A549 treated with DMSO at 1 μM for 4 hours (cell line): ENCODE measurements around the gene FARSA. TPM values are rescaled to one million over a fixed set of nuclear protein-coding genes. Genes with fewer than 3 reads are reported as not detected.

Source experiments
- total RNA-seq: library from RNA; stranded (reverse); fragments of 200-300 nt; extraction: Qiagen RNA extraction; gene quantifications from 5 replicates; pipeline ENCODE4 v1.2.3, GENCODE V29; 2022; ENCODE audit warnings: low read depth

Gene FARSA
- 68.3 to 85.5 TPM (median 73.0 TPM) in 5 replicates for total RNA-seq

DNA sequence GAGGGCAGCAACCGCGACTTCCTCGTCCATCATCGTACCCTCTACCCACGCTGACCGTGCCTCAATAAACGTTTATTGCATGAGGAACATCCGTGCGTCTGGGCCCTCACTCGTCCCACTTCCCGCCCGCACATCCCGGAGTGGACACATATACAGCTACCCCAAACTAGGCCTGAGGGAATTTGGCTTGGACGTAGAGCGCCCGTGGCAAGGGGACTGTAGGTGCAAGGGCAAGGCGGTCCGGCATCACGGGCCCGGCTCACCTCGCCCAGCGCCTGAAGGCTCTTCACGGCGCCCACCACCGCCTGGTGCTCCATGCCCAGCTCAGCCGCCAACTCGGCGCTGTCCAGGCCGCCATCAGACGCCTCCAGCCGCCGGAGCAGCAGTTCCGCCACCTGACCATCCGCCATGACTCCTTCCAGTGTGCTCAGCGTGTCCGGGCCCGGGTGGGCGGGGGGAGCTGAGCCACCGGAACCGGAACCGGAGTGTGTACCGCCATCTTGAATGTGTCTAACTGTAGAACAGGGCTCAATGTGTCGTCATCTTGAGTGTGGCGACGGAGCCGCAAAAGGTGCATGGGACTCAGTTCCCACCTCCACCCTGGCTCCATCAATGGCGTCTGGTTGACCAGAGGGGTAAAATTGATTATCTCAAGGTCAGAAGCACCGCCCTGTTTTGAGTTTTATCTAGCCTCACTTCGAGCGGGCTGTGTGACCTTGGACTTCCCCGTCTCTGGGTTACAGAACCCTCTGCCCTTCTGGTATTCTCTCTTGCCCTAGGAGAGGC is at the start of gene FARSA:
Gene FARSA, minus strand, starts transcription at position 425 of the 786 bp plus-strand sequence. Its CDS starts 15 bp downstream, at position 410.

DNA sequence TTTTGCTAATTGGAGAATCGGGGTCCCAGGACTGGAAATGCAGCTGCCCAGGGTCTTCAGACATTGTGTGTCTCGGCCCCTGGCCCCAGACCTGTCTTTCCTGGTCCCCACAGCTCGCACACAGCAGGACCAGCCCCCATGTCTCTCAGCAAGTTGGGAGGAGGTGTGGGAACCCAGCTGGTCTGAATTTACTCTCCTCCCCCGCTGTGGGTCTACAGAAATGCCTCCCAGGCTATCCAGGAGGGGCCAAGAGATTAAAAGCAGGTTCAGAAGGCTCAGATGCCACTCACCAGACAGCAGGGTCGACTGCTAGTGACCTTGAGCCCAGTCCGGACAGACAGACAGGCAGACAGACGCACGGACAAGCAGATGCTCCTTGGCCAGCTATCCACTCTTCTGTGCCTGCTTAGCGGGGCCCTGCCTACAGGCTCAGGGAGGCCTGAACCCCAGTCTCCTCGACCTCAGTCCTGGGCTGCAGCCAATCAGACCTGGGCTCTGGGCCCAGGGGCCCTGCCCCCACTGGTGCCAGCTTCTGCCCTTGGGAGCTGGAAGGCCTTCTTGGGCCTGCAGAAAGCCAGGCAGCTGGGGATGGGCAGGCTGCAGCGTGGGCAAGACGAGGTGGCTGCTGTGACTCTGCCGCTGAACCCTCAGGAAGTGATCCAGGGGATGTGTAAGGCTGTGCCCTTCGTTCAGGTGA is 35.9 kb upstream of the FARSA start, which contains the start of gene DAND5:
Gene DAND5, plus strand, starts transcription at position 285 of the 697 bp plus-strand sequence. Its CDS starts 85 bp downstream, at position 370.

DNA sequence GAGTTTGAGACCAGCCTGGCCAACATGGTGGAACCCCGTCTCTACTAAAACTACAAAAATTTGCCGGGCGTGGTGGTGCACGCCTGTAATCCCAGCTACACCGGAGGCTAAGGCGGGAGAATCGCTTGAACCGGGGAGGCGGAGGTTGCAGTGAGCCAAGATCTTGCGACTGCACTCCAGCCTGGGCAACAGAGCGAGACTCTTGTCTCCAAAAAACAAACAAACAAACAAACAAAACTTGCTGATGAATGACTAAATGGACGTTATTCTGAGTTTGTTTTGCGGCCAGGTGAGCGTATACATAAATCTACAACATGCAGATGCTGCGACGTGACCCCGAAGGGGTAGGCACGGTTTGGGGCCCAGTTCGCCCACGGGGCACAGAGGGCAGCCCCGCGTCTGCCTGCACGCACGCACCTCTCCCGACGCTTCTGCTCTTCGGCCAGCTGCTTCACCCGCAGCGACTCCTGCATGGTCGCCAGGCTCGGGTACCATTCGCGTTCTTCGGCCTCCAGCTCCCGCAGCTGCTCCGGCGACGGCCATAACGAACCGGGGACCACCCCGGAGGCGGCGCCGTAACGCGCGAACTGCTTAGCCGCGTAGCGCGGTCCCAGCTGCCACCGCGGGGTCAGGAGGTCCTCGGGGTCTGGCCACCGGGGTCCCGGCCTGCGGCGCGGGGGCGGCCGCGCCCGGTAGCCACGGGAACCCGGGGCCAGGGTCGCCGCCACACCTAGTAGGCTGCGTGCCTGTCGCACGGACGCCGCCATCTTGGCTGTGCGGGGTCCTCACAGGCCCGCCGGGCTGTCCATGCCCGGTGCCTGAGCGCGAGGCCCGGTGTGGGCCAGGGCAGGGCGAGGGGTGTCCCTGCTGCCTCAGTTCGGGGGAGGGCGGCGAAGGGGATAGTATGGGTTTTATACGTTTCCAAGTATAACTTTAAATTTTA is 23.2 kb upstream of the FARSA start, which contains the start of gene GADD45GIP1:
Gene GADD45GIP1, minus strand, starts transcription at position 778 of the 943 bp plus-strand sequence. Its CDS starts 11 bp downstream, at position 767.

DNA sequence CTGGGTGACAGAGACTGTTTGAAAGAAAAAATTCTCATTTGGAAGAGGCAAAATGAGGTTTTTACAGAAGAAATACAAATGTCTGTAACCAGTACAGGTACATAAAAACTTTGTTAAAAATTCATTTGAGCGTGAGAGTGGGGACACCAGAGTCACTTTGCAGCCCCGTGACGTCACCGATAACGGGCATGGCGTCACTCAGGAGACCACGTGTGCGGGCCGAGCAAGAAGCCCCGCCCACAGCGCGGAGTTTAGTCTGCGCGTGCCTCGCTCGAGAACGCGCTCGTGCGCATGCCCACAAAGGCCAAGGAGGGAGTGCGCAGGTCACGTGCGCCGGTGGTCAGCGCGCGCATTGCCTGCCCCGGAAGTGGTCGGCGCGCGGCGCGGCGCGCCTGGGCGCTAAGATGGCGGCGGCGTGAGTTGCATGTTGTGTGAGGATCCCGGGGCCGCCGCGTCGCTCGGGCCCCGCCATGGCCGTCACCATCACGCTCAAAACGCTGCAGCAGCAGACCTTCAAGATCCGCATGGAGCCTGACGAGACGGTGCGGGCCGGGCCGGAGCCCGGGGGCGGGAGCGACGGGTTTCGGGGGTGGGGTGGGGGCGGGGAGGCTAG is 12.1 kb upstream of the FARSA start, which contains the start of gene RAD23A:
Gene RAD23A, plus strand, starts transcription at position 384 of the 613 bp plus-strand sequence. Its CDS starts 87 bp downstream, at position 471.

DNA sequence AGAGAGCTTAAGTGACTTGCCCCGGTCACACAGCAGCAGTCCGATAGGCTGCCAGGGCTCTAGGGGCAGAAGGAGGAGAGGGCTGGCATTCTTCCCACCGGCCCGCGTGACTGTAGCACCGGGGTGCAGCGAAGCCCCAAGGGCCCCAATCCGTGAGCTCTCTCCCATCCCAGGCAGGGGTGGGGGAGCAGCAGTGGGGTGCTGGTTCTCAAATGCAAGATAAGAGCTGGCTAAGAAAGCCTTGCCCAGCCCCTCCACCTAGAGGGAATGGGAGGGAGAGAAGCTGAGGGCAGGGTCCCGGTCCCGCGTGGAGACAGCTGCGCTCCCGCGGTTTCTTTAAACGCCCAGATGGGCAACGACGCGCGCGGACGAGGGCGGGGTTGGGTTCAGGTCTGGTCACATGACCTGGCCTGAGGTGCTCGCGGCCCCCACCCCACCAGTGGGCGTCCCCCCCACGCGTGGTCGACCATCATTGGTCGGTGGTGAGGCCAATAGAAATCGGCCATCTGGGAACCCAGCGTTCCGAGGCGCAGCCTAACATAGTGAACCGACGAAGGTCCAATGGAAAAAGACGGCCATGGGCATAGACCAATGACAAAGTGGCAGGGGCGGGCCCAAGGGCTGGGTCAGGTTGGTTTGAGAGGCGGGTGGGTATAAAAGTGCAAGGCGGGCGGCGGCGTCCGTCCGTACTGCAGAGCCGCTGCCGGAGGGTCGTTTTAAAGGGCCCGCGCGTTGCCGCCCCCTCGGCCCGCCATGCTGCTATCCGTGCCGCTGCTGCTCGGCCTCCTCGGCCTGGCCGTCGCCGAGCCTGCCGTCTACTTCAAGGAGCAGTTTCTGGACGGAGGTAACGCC is 4.6 kb upstream of the FARSA start, which contains the start of gene CALR:
Gene CALR, plus strand, starts transcription at position 683 of the 852 bp plus-strand sequence. Its CDS starts 71 bp downstream, at position 754.

DNA sequence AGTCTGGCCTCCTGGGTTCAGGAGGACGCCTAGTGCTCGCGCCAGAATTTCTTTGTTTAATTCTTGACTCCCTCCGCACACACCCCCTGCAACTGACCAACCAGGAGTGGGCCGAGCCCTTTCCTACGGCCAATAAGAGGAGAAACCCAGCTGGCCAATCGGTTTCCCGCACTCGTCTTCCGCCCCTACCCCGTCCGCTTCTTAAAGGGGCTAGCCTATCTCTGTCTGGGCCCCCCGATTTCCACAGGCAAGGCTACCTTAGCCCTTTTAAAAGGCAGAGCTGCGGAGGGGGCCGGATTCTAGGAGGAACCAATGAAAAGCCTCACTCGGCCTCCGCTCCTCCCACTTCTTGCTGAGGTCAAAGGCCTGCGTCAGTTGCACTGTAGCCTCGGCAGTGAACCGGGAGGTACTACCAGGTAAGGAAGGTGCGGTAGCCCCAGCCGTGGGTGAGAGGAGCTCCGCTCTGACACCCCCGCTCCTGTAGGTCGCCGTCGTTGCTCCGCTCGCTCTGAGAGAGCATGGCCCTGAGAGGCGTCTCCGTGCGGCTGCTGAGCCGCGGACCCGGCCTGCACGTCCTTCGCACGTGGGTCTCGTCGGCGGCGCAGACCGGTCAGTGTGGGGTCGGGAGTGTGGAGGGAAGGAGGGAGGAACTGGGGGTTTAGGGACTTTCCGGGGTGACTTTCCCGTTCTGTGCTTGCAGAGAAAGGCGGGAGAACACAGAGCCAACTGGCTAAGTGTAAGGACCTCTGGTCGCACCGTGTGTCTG is 42.5 kb downstream of the FARSA start, which contains the start of gene GCDH:
Gene GCDH, plus strand, starts transcription at position 374 of the 766 bp plus-strand sequence. Its CDS starts 145 bp downstream, at position 519.

DNA sequence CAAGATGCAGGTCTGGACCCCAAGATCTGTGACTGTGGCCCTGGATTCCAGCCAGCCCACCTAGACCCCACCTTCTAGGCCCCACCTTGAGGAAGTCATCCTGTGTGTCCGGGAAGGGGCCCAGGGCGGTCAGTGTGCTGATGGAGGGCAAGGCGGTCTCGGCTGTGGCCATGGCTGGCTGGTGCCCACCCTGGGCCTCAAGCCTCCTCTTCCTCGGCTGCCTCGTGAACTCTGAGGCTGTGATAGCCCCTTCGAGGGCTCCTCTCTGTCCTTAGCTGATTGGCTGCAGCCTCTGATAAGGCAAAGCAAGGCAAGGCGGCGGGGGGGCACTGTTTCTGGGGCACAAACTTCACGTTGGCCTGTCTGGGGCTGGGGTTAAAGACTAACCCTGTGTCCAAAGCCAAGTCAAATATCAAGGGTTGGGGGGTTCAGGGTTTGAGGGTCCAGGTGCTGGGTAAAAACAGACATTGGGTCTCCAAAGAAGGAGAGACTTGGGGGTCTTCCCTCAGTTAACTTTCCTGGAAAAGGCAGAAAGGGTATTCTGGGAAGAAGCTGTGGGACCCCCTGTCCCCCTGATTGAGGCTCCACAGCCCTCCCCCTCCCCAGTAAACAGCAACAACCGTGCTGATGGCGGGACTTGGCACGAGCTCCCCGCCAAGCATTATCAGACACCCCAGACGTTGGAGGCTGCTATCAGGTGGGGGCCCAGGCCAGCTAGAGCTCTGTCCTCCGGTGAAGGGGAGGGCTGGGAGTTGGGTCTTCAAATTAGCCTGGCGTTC is 46.4 kb downstream of the FARSA start, which contains the start of gene KLF1:
Gene KLF1, minus strand, starts transcription at position 233 of the 779 bp plus-strand sequence. Its CDS starts 61 bp downstream, at position 172.

DNA sequence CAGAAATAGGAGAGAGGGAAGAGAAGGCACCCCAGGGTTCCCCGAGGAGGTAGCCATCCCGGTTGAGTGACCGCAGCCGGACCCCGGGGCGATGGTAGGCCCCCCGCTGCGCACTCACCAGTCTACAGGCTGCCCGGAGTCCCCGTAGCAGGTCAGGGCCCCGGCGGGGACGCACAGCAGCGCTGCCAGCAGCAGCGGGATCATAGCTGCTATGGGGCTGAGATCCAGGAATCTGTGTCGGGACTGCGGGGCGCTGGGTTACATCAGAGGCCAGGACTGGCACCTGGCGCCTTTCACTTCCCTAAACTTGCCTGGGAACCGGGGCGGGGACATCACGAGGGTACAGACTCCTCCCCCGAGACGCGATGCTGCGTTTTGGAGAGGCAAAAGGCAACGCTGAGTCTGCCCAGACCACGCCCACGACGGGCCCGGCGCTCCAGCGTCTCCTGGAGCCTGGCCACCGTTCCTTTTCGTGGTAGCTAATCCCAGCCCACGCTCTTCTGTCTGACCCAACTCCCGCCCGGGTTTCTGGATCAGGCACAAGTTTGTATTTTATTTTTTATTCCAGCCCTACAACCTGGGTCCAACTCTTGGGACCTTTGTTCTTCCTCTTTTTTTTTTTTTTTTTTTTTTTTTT is 52.2 kb downstream of the FARSA start, which contains the start of gene DNASE2:
Gene DNASE2, minus strand, starts transcription at position 278 of the 637 bp plus-strand sequence. Its CDS starts 74 bp downstream, at position 204.

Other genes starting within 250 kb of the FARSA start
- gene GNG14, start 245.7 kb downstream of the FARSA start, total RNA-seq, result not detected in 5 replicates
- 10.8 to 13.2 TPM (median 12.6 TPM) in 5 replicates for gene FBXW9, start 237.1 kb downstream of the FARSA start, total RNA-seq
- gene TNPO2, start 209.8 kb downstream of the FARSA start, total RNA-seq, result 29.7 to 36.8 TPM (median 36.6 TPM) in 5 replicates
- 135 to 200 TPM (median 176 TPM) in 5 replicates for gene TRIR, start 199.0 kb downstream of the FARSA start, total RNA-seq
- gene GET3, start 196.2 kb downstream of the FARSA start, total RNA-seq, result 78.4 to 98.3 TPM (median 91.2 TPM) in 5 replicates
- 0.06 TPM in 1 of 5 replicates, not detected in the others for gene BEST2, start 181.9 kb downstream of the FARSA start, total RNA-seq
- 7.2 to 12.1 TPM (median 10.4 TPM) in 5 replicates for gene HOOK2, start 158.2 kb downstream of the FARSA start, total RNA-seq
- gene JUNB, start 142.2 kb downstream of the FARSA start, total RNA-seq, result 96.9 to 138 TPM (median 119 TPM) in 5 replicates
- gene PRDX2, start 131.9 kb downstream of the FARSA start, total RNA-seq, result 0.59 to 0.91 TPM (median 0.74 TPM) in 5 replicates
- gene THSD8, start 131.6 kb downstream of the FARSA start, total RNA-seq, result 0.90 to 13.2 TPM (median 10.8 TPM) in 5 replicates
- gene RNASEH2A, start 127.1 kb downstream of the FARSA start, total RNA-seq, result 37.4 to 49.2 TPM (median 44.4 TPM) in 5 replicates
- gene RTBDN, start 99.1 kb downstream of the FARSA start, total RNA-seq, result 0.24 to 0.26 TPM in 2 of 5 replicates, not detected in the others
- gene MAST1, start 95.2 kb downstream of the FARSA start, total RNA-seq, result 1.9 to 2.9 TPM (median 2.2 TPM) in 5 replicates
- 26.8 to 32.2 TPM (median 29.9 TPM) in 5 replicates for gene DNASE2, start 52.3 kb downstream of the FARSA start, total RNA-seq
- 0.06 TPM in 1 of 5 replicates, not detected in the others for gene KLF1, start 46.5 kb downstream of the FARSA start, total RNA-seq
- 7.9 to 10.8 TPM (median 8.8 TPM) in 5 replicates for gene GCDH, start 42.6 kb downstream of the FARSA start, total RNA-seq
- gene SYCE2, start 14.4 kb downstream of the FARSA start, total RNA-seq, result 0.31 to 0.57 TPM (median 0.46 TPM) in 5 replicates
- 516 to 561 TPM (median 539 TPM) in 5 replicates for gene CALR, start 4.9 kb upstream of the FARSA start, total RNA-seq
- 71.4 to 85.6 TPM (median 80.8 TPM) in 5 replicates for gene RAD23A, start 12.2 kb upstream of the FARSA start, total RNA-seq
- gene GADD45GIP1, start 23.5 kb upstream of the FARSA start, total RNA-seq, result 28.0 to 55.0 TPM (median 47.7 TPM) in 5 replicates
- gene DAND5, start 35.9 kb upstream of the FARSA start, total RNA-seq, result 0.07 to 0.13 TPM (median 0.11 TPM) in 3 of 5 replicates, not detected in the others
- 4.0 to 5.8 TPM (median 4.2 TPM) in 5 replicates for gene NFIX, start 61.8 kb upstream of the FARSA start, total RNA-seq
- 0.45 to 0.92 TPM (median 0.72 TPM) in 5 replicates for gene LYL1, start 169.1 kb upstream of the FARSA start, total RNA-seq
- gene TRMT1, start 183.0 kb upstream of the FARSA start, total RNA-seq, result 37.9 to 47.9 TPM (median 39.5 TPM) in 5 replicates
- 41.1 to 53.3 TPM (median 41.8 TPM) in 5 replicates for gene NACC1, start 184.6 kb upstream of the FARSA start, total RNA-seq
- gene STX10, start 216.7 kb upstream of the FARSA start, total RNA-seq, result 46.2 to 61.2 TPM (median 55.5 TPM) in 5 replicates
- 70.5 to 82.0 TPM (median 76.6 TPM) in 5 replicates for gene IER2, start 216.7 kb upstream of the FARSA start, total RNA-seq